Caco-2 (cell line): ENCODE measurements around the gene NEDD4L. TPM values are rescaled to one million over a fixed set of nuclear protein-coding genes. Genes with fewer than 3 reads are reported as not detected.

ENCODE experiments used
- BruUV-seq: library from RNA; stranded (reverse); fragments of 400-500 nt; replicated peaks from 2 replicates; lab custom pipeline; 2021; lab: Mats Ljungman, UMichigan
- CTCF ChIA-PET: fragments of 300-600 bp; sonication (Branson Sonifier 250); formaldehyde crosslinking; loops from one replicate; lab custom pipeline; 2022; ENCODE audit warnings: antibody characterized with exemption; lab: Charles Lee
- POLR2A ChIA-PET: fragments of 300-600 bp; sonication (Branson Sonifier 250); formaldehyde crosslinking; loops from one replicate; lab custom pipeline; 2022; ENCODE audit warnings: antibody characterized with exemption; lab: Charles Lee
- DNase-seq, 2 experiments: peaks; one replicate each; pipeline versions ENCODE4 v3.0.0 to v3.0.0-alpha.2; 2020 to 2022
- H3K27me3 ChIP-seq: replicated peaks from 2 replicates; pipeline ENCODE4 v1.6.0; 2011; ENCODE audit warnings: low read length; ENCODE audit not compliant: control insufficient read depth, insufficient read depth
- H3K36me3 ChIP-seq: 2 replicates; pipeline ENCODE4 v1.5.1; 2011; ENCODE audit warnings: low read length; ENCODE audit not compliant: control insufficient read depth, insufficient read depth
- H3K4me1 ChIP-seq: fragments of 250-450 bp; sonication (Bioruptor Pico); 2 replicates; pipeline ENCODE4 v1.5.1; 2020; ENCODE audit warnings: mild to moderate bottlenecking
- H3K4me3 ChIP-seq: 2 replicates; pipeline ENCODE4 v1.5.1; 2011; ENCODE audit warnings: low read depth, mild to moderate bottlenecking, control low read depth, low read length
- H3K9me3 ChIP-seq: fragments of 250-450 bp; sonication (Bioruptor Pico); 2 replicates; pipeline ENCODE4 v1.5.1; 2020; ENCODE audit warnings: mild to moderate bottlenecking, moderate library complexity
- H3K27ac Mint-ChIP-seq: one replicate; pipeline ENCODE4 v1.8.0; 2022; ENCODE audit warnings: mixed read lengths; ENCODE audit not compliant: unreplicated experiment
- H3K27me3 Mint-ChIP-seq: one replicate; pipeline ENCODE4 v1.8.0; 2022; ENCODE audit warnings: mixed read lengths; ENCODE audit not compliant: insufficient read depth, unreplicated experiment
- H3K36me3 Mint-ChIP-seq: one replicate; pipeline ENCODE4 v1.8.0; 2022; ENCODE audit warnings: mild to moderate bottlenecking, mixed read lengths; ENCODE audit not compliant: insufficient read depth, unreplicated experiment
- H3K4me1 Mint-ChIP-seq: one replicate; pipeline ENCODE4 v1.8.0; 2022; ENCODE audit warnings: low read depth, mixed read lengths; ENCODE audit not compliant: unreplicated experiment
- H3K4me3 Mint-ChIP-seq: one replicate; pipeline ENCODE4 v1.8.0; 2022; ENCODE audit warnings: mild to moderate bottlenecking, moderate library complexity, mixed read lengths; ENCODE audit not compliant: unreplicated experiment
- H3K9me3 Mint-ChIP-seq: one replicate; pipeline ENCODE4 v1.8.0; 2022; ENCODE audit warnings: mixed read lengths; ENCODE audit not compliant: unreplicated experiment
- CTCF ChIP-seq, 2 experiments: fragments of 200-600 bp in 1 of 2; IDR thresholded peaks; 1 replicate in 1 of 2; 2 replicates in 1 of 2; pipeline versions ENCODE4 v1.5.1 to v1.8.0; 2011 to 2022; ENCODE audit warnings: antibody characterized with exemption in 1 of 2, control low read depth in 1 of 2, inconsistent platforms in 1 of 2, low read depth in 1 of 2, low read length in 1 of 2, mild to moderate bottlenecking in 1 of 2, moderate library complexity in 1 of 2; ENCODE audit not compliant: insufficient read depth in 1 of 2, severe bottlenecking in 1 of 2, unreplicated experiment in 1 of 2
- intact Hi-C: fragments of 100-400 bp; cut with micrococcal nuclease; formaldehyde crosslinking; loops from one replicate; pipeline ENCODE4 v1.10.0; 2022; ENCODE audit not compliant: unreplicated experiment
- total RNA-seq: library from RNA; stranded (reverse); gene quantifications from 2 replicates; pipeline ENCODE4 v1.2.3, GENCODE V29; 2022

Gene NEDD4L
- total RNA-seq, 1 experiment from 2014 or later: 85.4 TPM

- peak overlapping the region; percentile 67 for H3K27ac Mint-ChIP-seq
- H3K4me3 ChIP-seq: no peak overlapping the region
- no peak for TF ChIP-seq CTCF (IDR thresholded peaks at IDR 0.05; ENCODE audit: insufficient read depth in 1 of 2, low read depth in 1 of 2, low read length in 1 of 2, severe bottlenecking in 1 of 2, unreplicated experiment in 1 of 2)
- H3K4me1 ChIP-seq: peaks cover 35% of the 10 kb centered on the region
- H3K27me3 Mint-ChIP-seq: no peaks in the 10 kb centered on the region
- no peaks in the 10 kb centered on the region for H3K9me3 ChIP-seq
- no TSS peak for BruUV-seq
- ChIA-PET CTCF (interaction anchor here (0.5 to 0.7 kb wide), 2 partner anchors 26 to 219 kb away, joined by 5 to 13 read pairs; no protein-coding TSS in a partner anchor), POLR2A (no interaction called here)
- H3K36me3 Mint-ChIP-seq: peaks cover 11% of the 10 kb centered on the region
- H3K4me3 Mint-ChIP-seq: peak overlapping the region; percentile 62
- no peak for DNase-seq
- intact Hi-C loops: no loop called here
- H3K27me3 ChIP-seq: no peaks in the 10 kb centered on the region
- no peaks in the 10 kb centered on the region for H3K9me3 Mint-ChIP-seq
- H3K4me1 Mint-ChIP-seq: peaks cover 20% of the 10 kb centered on the region
- no peaks in the 10 kb centered on the region for H3K36me3 ChIP-seq
Observed at GRCh38 chr18:58287353-58288274, 243.6 kb downstream of the NEDD4L start.

GRCh38 chr18:58288921-58289797 lies 245.1 kb downstream of the NEDD4L start:
- DNase-seq: no peak
- Mint-ChIP-seq H3K27me3 (no peaks in the 10 kb centered on the region), H3K4me1 (peaks cover 16% of the 10 kb centered on the region), H3K4me3 (no peak overlapping the region), H3K27ac (no peak overlapping the region), H3K9me3 (no peaks in the 10 kb centered on the region), H3K36me3 (peaks cover 3% of the 10 kb centered on the region)
- POLR2A ChIA-PET: no interaction called here
- intact Hi-C loops: no loop called here
- Histone ChIP-seq H3K27me3 (no peaks in the 10 kb centered on the region), H3K36me3 (no peaks in the 10 kb centered on the region), H3K4me3 (no peak overlapping the region), H3K9me3 (no peaks in the 10 kb centered on the region), H3K4me1 (peaks cover 35% of the 10 kb centered on the region)
- CTCF ChIA-PET: no interaction called here
- no peak for TF ChIP-seq CTCF (IDR thresholded peaks at IDR 0.05; ENCODE audit: insufficient read depth in 1 of 2, low read depth in 1 of 2, low read length in 1 of 2, severe bottlenecking in 1 of 2, unreplicated experiment in 1 of 2)
- no TSS peak for BruUV-seq

- no peaks in the 10 kb centered on the region for H3K36me3 ChIP-seq
- no peaks in the 10 kb centered on the region for H3K9me3 ChIP-seq
- TF ChIP-seq CTCF (IDR thresholded peaks at IDR 0.05; ENCODE audit: insufficient read depth in 1 of 2, low read depth in 1 of 2, low read length in 1 of 2, severe bottlenecking in 1 of 2, unreplicated experiment in 1 of 2): no peak
- no peaks in the 10 kb centered on the region for H3K27me3 ChIP-seq
- Mint-ChIP-seq H3K4me1 (peaks cover 6% of the 10 kb centered on the region), H3K27ac (no peak overlapping the region), H3K36me3 (no peaks in the 10 kb centered on the region), H3K27me3 (no peaks in the 10 kb centered on the region), H3K9me3 (no peaks in the 10 kb centered on the region), H3K4me3 (no peak overlapping the region)
- ChIA-PET POLR2A (no interaction called here), CTCF (no interaction called here)
- no peak overlapping the region for H3K4me3 ChIP-seq
- DNase-seq: no peak
- no TSS peak for BruUV-seq
- intact Hi-C loops: no loop called here
- peaks cover 30% of the 10 kb centered on the region for H3K4me1 ChIP-seq
Observed at GRCh38 chr18:58290116-58290695, 246.2 kb downstream of the NEDD4L start.
